Measurements from ENCODE around the gene MXD1. TPM values are rescaled to one million over a fixed set of nuclear protein-coding genes. Genes with fewer than 3 reads are reported as not detected.

MXD1 gene
- total RNA-seq, 4 donors from 2014 or later = 7.2 to 16.6 (median 8.8) TPM

- TF ChIP-seq CTCF (IDR thresholded peaks at IDR 0.05; ENCODE audit: low read depth) = no peak
Measured at GRCh38 chr2:69926849-69927515, 12.1 kb downstream of the MXD1 start.

- TF ChIP-seq CTCF (IDR thresholded peaks at IDR 0.05; ENCODE audit: low read depth) = no peak
Measured at GRCh38 chr2:69931832-69932595, 17.1 kb downstream of the MXD1 start.

- TF ChIP-seq CTCF (IDR thresholded peaks at IDR 0.05; ENCODE audit: low read depth) = no peak
Measured at GRCh38 chr2:69932596-69932922, 17.6 kb downstream of the MXD1 start.

- TF ChIP-seq CTCF (IDR thresholded peaks at IDR 0.05; ENCODE audit: low read depth) = no peak
Measured at GRCh38 chr2:69933254-69933828, 18.4 kb downstream of the MXD1 start.

- no peak for TF ChIP-seq CTCF (IDR thresholded peaks at IDR 0.05; ENCODE audit: low read depth)
Measured at GRCh38 chr2:69933839-69934613, 19.1 kb downstream of the MXD1 start.

- TF ChIP-seq CTCF (IDR thresholded peaks at IDR 0.05; ENCODE audit: low read depth) = no peak
Measured at GRCh38 chr2:69934614-69934908, 19.7 kb downstream of the MXD1 start.

GRCh38 chr2:69935011-69935410 lies 20.1 kb downstream of the MXD1 start:
- no peak for TF ChIP-seq CTCF (IDR thresholded peaks at IDR 0.05; ENCODE audit: low read depth)

Measured in subcutaneous adipose tissue (tissue), 4 donors.